GM21367 (cell line): ENCODE results near the gene HGD.
"Not testable (repeated sequence)": the region's sequence is repeated elsewhere in the genome, so short reads cannot be mapped to it uniquely, and the experiment has no call there.

Source experiments
- ATAC-seq: cut with Tn5 transposase; IDR thresholded peaks from one replicate; pipeline ENCODE4 v1.9.1; 2021; ENCODE audit not compliant: unreplicated experiment

HGD gene, protein sequence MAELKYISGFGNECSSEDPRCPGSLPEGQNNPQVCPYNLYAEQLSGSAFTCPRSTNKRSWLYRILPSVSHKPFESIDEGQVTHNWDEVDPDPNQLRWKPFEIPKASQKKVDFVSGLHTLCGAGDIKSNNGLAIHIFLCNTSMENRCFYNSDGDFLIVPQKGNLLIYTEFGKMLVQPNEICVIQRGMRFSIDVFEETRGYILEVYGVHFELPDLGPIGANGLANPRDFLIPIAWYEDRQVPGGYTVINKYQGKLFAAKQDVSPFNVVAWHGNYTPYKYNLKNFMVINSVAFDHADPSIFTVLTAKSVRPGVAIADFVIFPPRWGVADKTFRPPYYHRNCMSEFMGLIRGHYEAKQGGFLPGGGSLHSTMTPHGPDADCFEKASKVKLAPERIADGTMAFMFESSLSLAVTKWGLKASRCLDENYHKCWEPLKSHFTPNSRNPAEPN

DNA sequence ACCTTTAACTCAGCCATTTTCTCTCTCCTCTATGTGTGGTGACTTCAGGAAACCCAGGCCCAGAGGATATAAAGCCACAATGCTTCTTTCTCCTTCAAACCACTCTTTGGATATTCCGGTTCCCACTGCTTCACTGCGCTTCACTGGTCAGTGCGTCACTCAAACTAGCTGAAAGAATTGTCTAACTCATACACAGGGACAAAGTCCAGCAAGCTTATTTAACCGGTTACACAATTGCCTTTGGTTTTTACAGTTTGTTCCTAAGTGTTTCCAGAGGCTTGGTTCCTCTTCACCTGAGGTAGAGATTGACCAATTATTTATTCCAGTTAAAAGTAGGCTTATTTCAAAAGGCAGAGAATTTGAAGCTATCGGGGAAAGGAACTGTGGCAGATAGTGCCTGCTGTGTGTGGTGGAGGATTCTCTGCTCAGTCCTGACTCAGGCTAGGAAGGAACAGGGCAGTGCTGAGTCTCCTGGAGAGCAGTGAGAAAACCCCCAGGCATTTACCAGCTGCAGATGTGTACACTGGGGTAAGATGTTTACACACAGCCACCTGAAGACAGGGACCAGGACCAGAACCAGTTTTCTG, at the start of gene HGD:
Gene HGD (minus strand): TSS at position 145 of the 587 bp plus-strand sequence. CDS start 128 bp downstream, at position 17.
- no peak for ATAC-seq

DNA sequence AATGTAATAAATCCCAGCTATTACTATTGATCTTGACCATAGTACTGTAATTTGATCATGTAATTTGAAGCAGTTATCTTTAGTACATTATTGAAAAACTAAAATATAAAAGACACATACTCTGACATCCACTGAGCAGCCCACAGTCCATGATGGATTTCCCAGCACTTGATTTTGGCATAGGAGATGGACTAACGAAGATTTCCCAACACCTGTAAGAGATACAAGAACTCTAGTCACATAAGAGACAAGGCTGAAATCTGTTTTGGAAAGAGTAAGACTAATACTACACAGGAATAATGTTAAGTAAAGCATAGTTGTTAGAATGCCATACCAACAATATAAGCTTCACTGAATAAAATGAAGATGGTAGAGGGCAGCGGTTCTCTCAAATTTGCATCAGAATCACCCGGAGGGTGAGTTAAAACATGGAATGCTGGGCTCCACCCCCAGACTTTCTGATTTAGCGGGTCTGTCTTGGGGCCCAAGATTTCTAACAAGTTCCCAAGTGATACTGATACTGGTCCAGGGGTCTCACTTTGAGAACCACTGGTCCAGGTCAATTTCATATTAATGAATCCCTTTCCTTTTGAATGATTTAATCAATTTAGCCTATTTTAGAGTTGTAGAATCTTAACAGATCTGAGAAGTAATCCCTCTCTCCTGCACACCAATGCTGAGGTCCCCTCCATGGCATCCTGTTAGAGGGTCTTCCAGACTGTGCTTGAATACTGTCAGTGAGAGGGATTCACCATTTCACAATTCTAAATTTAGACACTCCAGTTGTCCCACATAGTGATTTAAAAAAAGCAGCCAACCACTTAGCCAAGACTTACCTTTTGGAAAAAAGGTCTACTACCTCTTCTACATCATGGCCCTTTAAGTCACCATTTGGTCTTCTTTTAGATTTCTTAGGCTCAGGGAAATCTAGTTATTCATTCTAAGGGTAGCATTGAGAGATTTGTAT, 48.8 kb upstream of the HGD start:
- ATAC-seq = no peak

- ATAC-seq = no peak
These were observed 44.8 kb upstream of the HGD start for GRCh38 chr3:120726791-120727190.

GRCh38 chr3:120719167-120719834, 37.3 kb upstream of the HGD start:
- ATAC-seq = not testable (repeated sequence)

GRCh38 chr3:120713262-120713661, 31.2 kb upstream of the HGD start:
- ATAC-seq = no peak

GRCh38 chr3:120710369-120710768, 28.3 kb upstream of the HGD start:
- no peak for ATAC-seq

DNA sequence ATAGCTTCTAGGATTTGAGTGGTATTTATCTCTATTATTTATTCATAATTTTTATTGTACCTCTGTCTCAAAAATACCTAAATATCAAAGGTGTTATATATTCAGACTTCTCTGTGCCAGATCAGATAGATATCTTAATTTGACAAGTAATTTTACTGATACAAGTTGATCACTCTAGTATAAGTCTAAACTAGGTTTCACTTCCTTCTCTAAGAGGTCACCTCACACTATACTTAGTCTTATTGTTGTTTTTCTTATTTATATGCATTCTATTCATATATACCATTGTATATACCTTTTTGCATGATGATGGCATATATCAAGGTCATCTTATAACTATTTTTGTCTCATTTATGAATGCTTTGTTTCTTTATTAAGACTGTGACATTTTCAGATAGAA, 26.4 kb upstream of the HGD start:
- ATAC-seq = peak; percentile 73

DNA sequence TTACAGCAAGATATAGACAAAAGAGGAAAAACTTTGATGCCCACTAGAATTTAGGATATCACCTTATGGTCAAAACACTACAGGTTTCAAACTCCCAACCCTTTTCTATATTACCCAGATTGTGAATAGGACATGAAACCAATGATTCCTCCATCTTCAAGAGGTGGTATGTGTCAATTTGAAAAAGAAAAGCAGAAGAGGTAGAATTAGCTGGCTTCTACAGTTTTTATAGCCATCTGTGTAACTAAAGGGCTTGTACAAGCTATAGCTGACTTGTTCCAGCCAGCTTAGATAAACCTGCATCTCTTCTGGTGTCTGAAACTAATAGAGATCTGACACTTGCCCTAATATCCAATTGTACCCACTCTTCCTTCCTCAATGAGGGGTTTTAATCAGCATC, 24.9 kb upstream of the HGD start:
- no peak for ATAC-seq

DNA sequence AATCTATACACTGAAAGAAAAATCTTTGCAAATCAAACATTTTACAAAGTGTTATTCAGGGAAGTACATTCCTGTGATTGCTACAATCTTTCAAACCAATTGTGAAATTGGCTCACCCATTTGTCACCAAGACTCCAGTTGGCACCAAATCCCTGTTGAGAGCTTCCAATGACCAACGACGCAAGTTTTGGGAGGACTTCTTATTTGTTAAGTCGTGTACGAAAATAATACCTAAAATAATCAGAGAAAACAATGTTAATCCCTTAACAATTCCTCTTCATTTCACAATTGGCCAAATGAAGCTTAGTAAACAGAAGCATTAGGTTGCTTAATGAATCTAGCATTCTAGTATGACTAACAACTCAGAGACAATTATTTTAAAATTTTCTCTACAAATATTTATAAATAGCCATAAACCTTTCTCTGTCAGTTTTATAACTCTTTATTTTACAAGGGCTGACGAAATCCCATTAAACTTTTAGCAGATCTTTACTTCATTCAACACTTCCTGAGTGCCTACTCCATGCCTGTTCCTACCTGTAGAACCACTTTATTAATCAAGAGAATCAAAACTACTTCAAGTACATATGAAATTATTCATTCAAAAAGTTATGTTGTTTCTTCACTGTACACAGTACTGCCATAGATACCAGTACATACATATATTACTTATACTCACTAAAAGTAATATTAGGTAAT, 24.0 kb upstream of the HGD start:
- ATAC-seq = no peak

DNA sequence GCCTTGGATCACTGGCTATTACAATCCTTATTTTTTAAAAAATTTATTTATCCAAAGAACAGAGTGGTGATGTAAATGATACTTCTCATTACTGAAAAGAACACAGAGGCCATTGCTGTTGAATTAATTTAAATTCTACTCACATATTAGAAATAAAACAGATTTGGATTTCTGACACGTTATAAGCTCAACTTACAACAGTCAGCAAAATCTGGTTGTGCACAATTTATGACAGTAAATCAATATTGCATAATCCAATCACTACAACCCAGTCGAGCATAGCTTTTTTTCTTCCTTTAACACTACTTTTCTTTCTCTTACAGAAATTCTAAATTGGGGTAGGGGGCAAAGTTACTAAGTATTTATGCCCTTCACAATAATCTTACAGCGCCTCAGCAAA, 17.3 kb upstream of the HGD start:
- ATAC-seq = no peak

DNA sequence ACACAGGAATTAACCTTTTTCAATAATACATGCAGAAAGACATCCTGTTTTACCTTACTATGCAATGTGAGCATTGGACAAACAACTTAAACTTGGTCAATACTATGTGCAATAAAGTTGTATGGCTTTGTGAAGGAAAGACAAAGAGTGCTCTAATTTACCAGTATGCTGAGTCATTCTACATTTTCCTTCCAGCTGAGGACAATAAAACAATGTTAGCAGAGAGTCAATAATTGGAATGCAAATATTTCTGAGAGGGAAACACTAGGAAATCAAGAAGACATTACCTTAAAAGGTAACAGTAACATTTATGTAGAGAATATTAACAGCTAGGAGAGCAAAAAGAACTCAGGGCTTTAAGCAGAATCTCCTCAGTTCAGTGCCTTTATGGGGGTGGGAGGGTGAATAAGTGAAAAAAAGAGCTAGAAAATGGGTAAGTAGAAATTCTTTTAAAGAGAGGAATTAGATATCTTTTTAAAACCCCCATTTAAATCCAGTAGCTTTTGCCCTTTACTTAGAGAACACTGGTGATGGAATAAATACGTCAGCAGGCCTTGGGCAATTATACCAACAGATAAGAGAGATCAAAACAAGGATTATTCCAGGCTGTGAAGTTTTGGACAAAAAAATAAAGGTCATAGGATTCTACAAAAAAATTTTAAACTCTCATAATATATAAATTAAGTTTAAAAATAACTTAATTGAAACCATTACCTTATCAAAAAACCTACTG, 11.6 kb upstream of the HGD start:
- ATAC-seq = no peak

GRCh38 chr3:120689395-120689794, 7.4 kb upstream of the HGD start:
- ATAC-seq = no peak

- peak; percentile 100 for ATAC-seq
These were observed 6.1 kb upstream of the HGD start for GRCh38 chr3:120688121-120688520.

DNA sequence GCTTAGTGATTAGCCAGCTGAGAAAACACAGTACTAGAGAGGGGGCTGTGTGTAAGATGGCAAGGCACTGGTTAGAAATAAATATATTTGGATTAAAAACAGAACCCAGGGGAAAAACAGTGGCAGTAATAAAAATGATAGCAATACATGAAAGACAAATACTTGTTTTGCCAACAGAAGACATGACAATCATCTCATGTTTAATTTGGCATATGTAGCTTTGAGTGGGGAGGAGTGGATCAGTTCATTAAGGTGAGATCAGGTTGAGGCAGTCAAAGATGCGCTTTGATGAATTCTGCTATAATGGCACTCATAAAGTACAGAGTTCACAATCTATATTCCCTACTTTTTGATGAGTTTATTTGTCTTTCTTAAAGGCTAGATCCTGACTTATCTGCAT, 3.4 kb upstream of the HGD start:
- ATAC-seq = no peak

DNA sequence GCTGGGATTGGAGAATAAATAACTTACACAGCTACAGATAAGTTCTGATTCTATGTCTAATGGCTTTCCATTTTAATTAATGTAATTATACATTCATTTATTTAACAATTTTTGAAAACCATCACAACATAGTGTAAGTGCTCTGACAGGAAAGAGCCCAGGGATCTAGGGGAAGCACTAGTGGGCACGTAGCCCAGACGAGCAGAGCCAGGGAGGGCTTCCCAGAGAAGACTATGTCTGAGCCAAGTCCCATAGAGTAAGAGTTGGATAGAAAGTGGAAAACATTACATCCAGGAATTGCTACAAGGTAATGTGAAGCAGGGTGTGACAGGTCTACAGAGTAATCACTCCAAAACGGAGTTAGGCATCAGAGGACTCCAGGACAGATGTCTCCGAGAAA, 2.9 kb upstream of the HGD start:
- ATAC-seq = no peak

- no peak for ATAC-seq
These were observed 1.7 kb upstream of the HGD start for GRCh38 chr3:120683671-120684301.

DNA sequence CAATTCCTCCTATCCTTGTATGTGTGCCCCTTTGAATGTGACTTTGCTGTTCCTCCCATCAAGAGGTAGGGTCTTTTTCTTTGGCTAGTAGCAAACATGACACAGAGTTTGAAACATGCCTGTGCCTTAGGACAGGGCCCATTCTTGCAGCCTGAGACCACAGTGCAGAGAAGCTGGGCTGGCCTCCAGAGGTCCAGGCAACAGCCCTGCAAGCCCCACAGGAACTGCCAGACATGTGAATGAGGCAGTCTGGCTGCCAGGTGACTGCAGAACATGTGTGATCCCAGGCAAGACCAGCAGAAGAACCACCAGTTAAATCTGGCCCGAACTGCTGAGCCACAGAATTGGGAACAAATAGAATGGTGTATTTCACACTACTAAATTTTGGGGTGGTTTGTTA, 1.2 kb upstream of the HGD start:
- no peak for ATAC-seq

DNA sequence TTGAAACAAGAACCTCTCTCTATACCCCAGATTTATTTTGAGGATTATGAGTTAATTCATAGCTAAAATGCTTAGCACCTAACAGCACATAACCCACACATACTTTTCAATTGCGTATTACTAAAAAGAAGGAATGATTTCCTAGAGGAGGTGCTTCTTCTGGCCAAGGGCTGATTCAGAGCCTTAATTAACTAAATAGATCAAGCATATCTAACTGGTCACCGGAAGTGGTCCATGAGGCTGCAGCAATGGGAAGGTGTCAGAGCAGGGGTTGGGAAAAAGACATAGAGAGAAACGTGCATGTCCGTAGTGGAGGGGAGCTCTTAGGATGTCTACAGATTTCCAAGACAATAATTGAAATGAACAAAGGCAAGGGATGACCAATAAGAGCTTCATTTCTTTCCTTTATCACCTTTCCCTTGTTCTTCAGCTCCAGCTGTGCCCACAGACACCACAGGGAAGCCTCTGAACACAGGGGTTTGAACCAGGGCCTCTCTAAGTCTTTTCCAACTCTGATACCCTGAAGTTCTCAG, 467 bp downstream of the HGD start:
- ATAC-seq = no peak

DNA sequence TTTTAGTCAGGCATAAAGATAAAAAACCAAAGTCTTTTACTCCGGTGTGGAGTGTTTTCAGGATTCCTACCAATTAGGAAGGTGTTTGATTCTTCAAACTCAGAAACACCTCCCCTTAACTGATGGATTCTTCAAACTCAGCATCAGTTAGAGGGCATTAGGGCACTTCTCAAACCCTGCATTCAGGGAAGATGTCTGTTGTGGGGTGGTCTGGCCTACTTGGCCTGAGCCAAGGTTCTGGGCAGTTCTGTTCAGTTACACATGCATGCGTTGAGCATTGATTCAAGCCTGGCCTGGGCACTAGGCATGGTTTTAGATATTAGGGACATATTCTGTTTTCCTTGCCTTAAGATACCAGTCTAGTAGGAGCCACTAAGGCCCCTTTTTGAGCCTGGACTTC, 1.0 kb downstream of the HGD start:
- ATAC-seq = no peak
